Sigmoid colon (tissue), 4 donors: ENCODE data around the gene RAP1A.

ENCODE experiments used
- POLR2A ChIP-seq, 2 donors: fragments of 450-650 bp; IDR thresholded peaks; one replicate each; pipeline ENCODE4 v1.6.1; 2016; ENCODE audit warnings: antibody characterized with exemption in 2 of 2, mild to moderate bottlenecking in 2 of 2, moderate library complexity in 2 of 2
- POLR2AphosphoS5 ChIP-seq, 4 donors: sonication (generic); formaldehyde crosslinking; IDR thresholded peaks; one replicate each; pipeline ENCODE4 v1.6.1; 2017; ENCODE audit warnings: antibody characterized with exemption in 4 of 4

- TF ChIP-seq POLR2A (IDR thresholded peaks at IDR 0.05), result no peak
- no peak for TF ChIP-seq POLR2AphosphoS5 (IDR thresholded peaks at IDR 0.05)
Measured at GRCh38 chr1:111747282-111747734, 127.7 kb downstream of the RAP1A start.
